K562 (cell line): ENCODE measurements around the gene PYGB. TPM values are rescaled to one million over a fixed set of nuclear protein-coding genes. Genes with fewer than 3 reads are reported as not detected.
A peak's percentile ranks its signal among the peaks of the same experiment; 100 is the strongest.

ENCODE experiments used
- ATAC-seq: fragments of 200-7000 bp; cut with Tn5 transposase; 3 replicates; pipeline ENCODE4 v1.9.1; 2020; ENCODE audit warnings: moderate library complexity
- BruUV-seq: library from RNA; stranded (reverse); fragments of 400-500 nt; replicated peaks from 2 replicates; lab custom pipeline; 2021; lab: Mats Ljungman, UMichigan
- CTCF ChIA-PET: fragments of 300-600 bp; formaldehyde crosslinking; extraction: SDS; loops from one replicate; lab custom pipeline; 2021; ENCODE audit warnings: low intra/inter-chr PET ratio; lab: Yijun Ruan, JAX
- POLR2A ChIA-PET: fragments of 300-600, 350-650 bp; sonication (Branson Sonifier 250); formaldehyde crosslinking; extraction: SDS; loops from one replicate; lab custom pipeline; 2021; ENCODE audit warnings: antibody characterized with exemption, inconsistent platforms; lab: Yijun Ruan, JAX
- DNase-seq, 4 experiments: peaks; one replicate each; pipeline versions ENCODE4 v3.0.0 to v3.0.0-alpha.2; 2011 to 2018; ENCODE audit warnings: low spot score in 3 of 4, mixed read lengths in 3 of 4; ENCODE audit errors: extremely low read depth in 1 of 4
- FAIRE-seq: peaks from 2 replicates; lab custom pipeline; 2011; peaks lifted over from hg19 to GRCh38; lab: Jason Lieb, UNC
- H2AFZ ChIP-seq: 2 replicates; pipeline ENCODE4 v1.6.0; 2011; ENCODE audit warnings: low read depth, low read length, control low read depth, inconsistent platforms
- H3K27ac ChIP-seq: fragments of 200-600 bp; 3 replicates; pipeline ENCODE4 v1.8.0; 2011; ENCODE audit warnings: low read depth, mild to moderate bottlenecking, control low read depth, inconsistent platforms, low read length, moderate library complexity, mixed read lengths; ENCODE audit errors: extremely low read depth
- H3K27me3 ChIP-seq, 2 experiments: fragments of 300-600 bp in 1 of 2; 2 replicates in 1 of 2; 3 replicates in 1 of 2; pipeline versions ENCODE4 v1.6.0 to v1.8.0; 2011; ENCODE audit warnings: inconsistent platforms in 2 of 2, low read length in 2 of 2, mild to moderate bottlenecking in 1 of 2, mixed read lengths in 1 of 2, moderate library complexity in 1 of 2; ENCODE audit not compliant: control insufficient read depth in 2 of 2, insufficient read depth in 2 of 2
- H3K36me3 ChIP-seq: fragments of 300-600 bp; 3 replicates; pipeline ENCODE4 v1.8.0; 2011; ENCODE audit warnings: mild to moderate bottlenecking, low read length, inconsistent platforms; ENCODE audit not compliant: control insufficient read depth, insufficient read depth
- H3K4me1 ChIP-seq, 2 experiments: fragments of 200-600 bp in 1 of 2; replicated peaks in 1 of 2; 2 replicates in 1 of 2; 3 replicates in 1 of 2; pipeline versions ENCODE4 v1.5.1 to v1.8.0; 2011; ENCODE audit warnings: inconsistent platforms in 2 of 2, low read length in 2 of 2, mild to moderate bottlenecking in 1 of 2, mixed read lengths in 1 of 2, moderate library complexity in 1 of 2; ENCODE audit not compliant: control insufficient read depth in 2 of 2, insufficient read depth in 2 of 2
- H3K4me2 ChIP-seq: 2 replicates; pipeline ENCODE4 v1.6.1; 2011; ENCODE audit warnings: low read length, control low read depth, inconsistent platforms, mixed read lengths; ENCODE audit not compliant: insufficient read depth
- H3K4me3 ChIP-seq: fragments of 200-600 bp; sonication (generic), shearing (Covaris generic); 2 replicates; pipeline ENCODE4 v1.5.1; 2016; ENCODE audit warnings: control low read depth, inconsistent platforms
- H3K79me2 ChIP-seq: fragments of 200-600 bp; 3 replicates; pipeline ENCODE4 v1.8.0; 2011; ENCODE audit warnings: low read length, inconsistent platforms; ENCODE audit not compliant: control insufficient read depth, insufficient read depth
- H3K9ac ChIP-seq, 2 experiments: 2 replicates each; pipeline versions ENCODE4 v1.6.0 to v1.6.1; 2011; ENCODE audit warnings: low read depth in 2 of 2, low read length in 2 of 2, control low read depth in 1 of 2, inconsistent platforms in 1 of 2, mild to moderate bottlenecking in 1 of 2, mixed read lengths in 1 of 2; ENCODE audit not compliant: insufficient read depth in 1 of 2
- H3K9me1 ChIP-seq: one replicate; pipeline ENCODE4 v1.6.0; 2011; ENCODE audit warnings: inconsistent platforms, mild to moderate bottlenecking, low read length, moderate library complexity; ENCODE audit not compliant: control insufficient read depth, insufficient read depth
- H3K9me3 ChIP-seq: replicated peaks from 2 replicates; pipeline ENCODE4 v1.5.1; 2011; ENCODE audit warnings: low read depth, low read length, inconsistent platforms; ENCODE audit not compliant: control insufficient read depth, insufficient read depth
- H4K20me1 ChIP-seq: replicated peaks from 2 replicates; pipeline ENCODE4 v1.6.1; 2011; ENCODE audit warnings: low read length, inconsistent platforms, mixed read lengths; ENCODE audit not compliant: control insufficient read depth, insufficient read depth
- C11orf30 ChIP-seq: fragments of 450-650 bp; IDR thresholded peaks from 2 replicates; pipeline ENCODE4 v1.6.1; 2016; ENCODE audit warnings: low read depth, mild to moderate bottlenecking
- CHCHD3 ChIP-seq: fragments of 250-450 bp; sonication (Bioruptor Pico); IDR thresholded peaks from 2 replicates; pipeline ENCODE4 v2.1.2; 2022; ENCODE audit warnings: mild to moderate bottlenecking
- SMAD1 ChIP-seq: fragments of 150-350 bp; IDR thresholded peaks from 2 replicates; pipeline ENCODE4 v1.6.1; 2014; ENCODE audit warnings: low read length, low read depth; ENCODE audit not compliant: partially characterized antibody
- ZKSCAN8 ChIP-seq: fragments of 200-800 bp; sonication (Bioruptor generic); IDR thresholded peaks from 2 replicates; pipeline ENCODE4 v1.6.1; 2016; ENCODE audit warnings: missing genetic modification characterization, missing compliant biosample characterization
- WGBS: fragments of 100-300 bp; shearing (Covaris generic); methylation state at CpG from one replicate; pipeline ENCODE4 v1.1.6; 2016; ENCODE audit warnings: low coverage, mixed read lengths; ENCODE audit not compliant: insufficient coverage; ENCODE audit errors: missing lambda C conversion rate; 5-methylcytosine and 5-hydroxymethylcytosine counted together
- in situ Hi-C: fragments of 300-500 bp; cut with MboI; formaldehyde crosslinking; loops from 4 replicates; pipeline ENCODE4 v1.15.0; 2018; ENCODE audit warnings: inconsistent platforms, mixed read lengths
- intact Hi-C: fragments of 100-400 bp; cut with micrococcal nuclease; formaldehyde crosslinking; loops from 2 replicates; pipeline ENCODE4 v1.14.2; 2022
- polyA plus RNA-seq, 8 experiments: library from polyadenylated mRNA; depleted of rRNA in 4 of 8; stranded (reverse) in 5 of 8; unstranded in 3 of 8; fragments of >200 nt; fragmentation: Nextera tagmentation in 2 of 8; fragmentation: Illumina TruSeq in 1 of 8; extraction: Ambion mirVana in 2 of 8; extraction: Trizol in 1 of 8; gene quantifications; 2 replicates each; pipeline versions ENCODE4 v1.2.1 to v1.2.3, GENCODE V29; 2011 to 2014; ENCODE audit warnings: inconsistent platforms in 1 of 8, missing spikeins in 1 of 8
- total RNA-seq, 7 experiments: library from RNA; depleted of rRNA in 6 of 7; stranded (reverse); fragments of >200 nt in 6 of 7; fragmentation: Illumina TruSeq in 2 of 7; extraction: Trizol in 2 of 7; gene quantifications; 2 replicates each; pipeline versions ENCODE4 v1.2.1 to v1.2.3, GENCODE V29; 2011 to 2021; ENCODE audit warnings: low replicate concordance in 1 of 7
- TF ChIP-seq, protein P1 (sequence below), 3 experiments: IDR thresholded peaks in 2 of 3; conservative IDR thresholded peaks in 1 of 3; 2 replicates each; pipeline ENCODE4 v1.5.1; 2011 to 2012; ENCODE audit warnings: low read length in 3 of 3, mild to moderate bottlenecking in 3 of 3, control low read depth in 2 of 3, improper control_type of control experiment in 1 of 3, inconsistent platforms in 1 of 3, low read depth in 1 of 3, mixed read lengths in 1 of 3, moderate library complexity in 1 of 3; ENCODE audit not compliant: insufficient read depth in 2 of 3

The PYGB gene
- total and polyA plus RNA-seq, 9 of the 15 experiments (the other 6 are each of a cell fraction or from before 2014, with no cell fraction given), result 0.34 to 18.0 (median 9.8) TPM

- no peak overlapping the region; a peak in 1 of 4 replicates for H3K9ac ChIP-seq
- CTCF ChIA-PET, result no interaction called here
- no peaks in the 10 kb centered on the region for H3K36me3 ChIP-seq
- H3K9me1 ChIP-seq, result peaks cover 9% of the 10 kb centered on the region
- in situ Hi-C loops, result no loop called here
- no peak for DNase-seq
- H3K4me1 ChIP-seq, result peaks cover 17 to 20% of the 10 kb centered on the region in 2 experiments
- no peak overlapping the region for H3K27ac ChIP-seq
- no peak for ATAC-seq
- POLR2A ChIA-PET, result interaction anchor here (0.6 to 1.2 kb wide), 2 partner anchors 67 to 93 kb away, joined by 3 to 5 read pairs; partner anchors contain the start of genes GINS1 and PYGB
- H3K79me2 ChIP-seq, result no peaks in the 10 kb centered on the region
- TF ChIP-seq C11orf30 (peak; percentile 25; the same call in 1 of the 2 replicates), SMAD1 (no peak), CHCHD3 (CRISPR knock-in tag) (no peak), ZKSCAN8 (no peak)
- TF ChIP-seq, protein P1, sequence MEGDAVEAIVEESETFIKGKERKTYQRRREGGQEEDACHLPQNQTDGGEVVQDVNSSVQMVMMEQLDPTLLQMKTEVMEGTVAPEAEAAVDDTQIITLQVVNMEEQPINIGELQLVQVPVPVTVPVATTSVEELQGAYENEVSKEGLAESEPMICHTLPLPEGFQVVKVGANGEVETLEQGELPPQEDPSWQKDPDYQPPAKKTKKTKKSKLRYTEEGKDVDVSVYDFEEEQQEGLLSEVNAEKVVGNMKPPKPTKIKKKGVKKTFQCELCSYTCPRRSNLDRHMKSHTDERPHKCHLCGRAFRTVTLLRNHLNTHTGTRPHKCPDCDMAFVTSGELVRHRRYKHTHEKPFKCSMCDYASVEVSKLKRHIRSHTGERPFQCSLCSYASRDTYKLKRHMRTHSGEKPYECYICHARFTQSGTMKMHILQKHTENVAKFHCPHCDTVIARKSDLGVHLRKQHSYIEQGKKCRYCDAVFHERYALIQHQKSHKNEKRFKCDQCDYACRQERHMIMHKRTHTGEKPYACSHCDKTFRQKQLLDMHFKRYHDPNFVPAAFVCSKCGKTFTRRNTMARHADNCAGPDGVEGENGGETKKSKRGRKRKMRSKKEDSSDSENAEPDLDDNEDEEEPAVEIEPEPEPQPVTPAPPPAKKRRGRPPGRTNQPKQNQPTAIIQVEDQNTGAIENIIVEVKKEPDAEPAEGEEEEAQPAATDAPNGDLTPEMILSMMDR (IDR thresholded peaks at IDR 0.05 in 2 of 3, conservative IDR thresholded peaks at IDR 0.05 in 1 of 3; ENCODE audit: insufficient read depth in 2 of 3, low read depth in 1 of 3, low read length in 3 of 3), result peak in 1 of 3 experiments; percentile 19; a peak in 1 of 6 replicates
- FAIRE-seq, result no peak
- H3K4me3 ChIP-seq, result no peak overlapping the region
- no TSS peak for BruUV-seq
- H2AFZ ChIP-seq, result no peak overlapping the region
- intact Hi-C loops, result no loop called here
- no peak overlapping the region for H3K4me2 ChIP-seq
- no peaks in the 10 kb centered on the region for H4K20me1 ChIP-seq
- no peaks in the 10 kb centered on the region for H3K9me3 ChIP-seq
- H3K27me3 ChIP-seq, result no peaks in the 10 kb centered on the region
- 91% methylated on average over 14 of the region's 17 CpGs for WGBS
Measured at GRCh38 chr20:25314497-25315417, 66.9 kb downstream of the PYGB start.
